K562 (cell line): Measurements from ENCODE around the gene AQP6. TPM values are rescaled to one million over a fixed set of nuclear protein-coding genes. Genes with fewer than 3 reads are reported as not detected.

ENCODE experiments used
- ARHGAP35 ChIP-seq: fragments of 450-650 bp; IDR thresholded peaks from 2 replicates; pipeline ENCODE4 v1.6.1; 2018; ENCODE audit not compliant: partially characterized antibody
- ATF7 ChIP-seq: fragments of 450-650 bp; IDR thresholded peaks from 2 replicates; pipeline ENCODE4 v1.7.1; 2014; ENCODE audit warnings: mild to moderate bottlenecking, moderate library complexity
- CAMTA2 ChIP-seq: fragments of 250-450 bp; sonication (Bioruptor Pico); conservative IDR thresholded peaks from 2 replicates; pipeline ENCODE4 v1.5.1; 2022
- FOXA1 ChIP-seq: fragments of 450-650 bp; IDR thresholded peaks from 2 replicates; pipeline ENCODE4 v1.6.1; 2016; ENCODE audit warnings: mild to moderate bottlenecking, borderline replicate concordance
- FOXO4 ChIP-seq: fragments of 450-650 bp; formaldehyde crosslinking; IDR thresholded peaks from 2 replicates; pipeline ENCODE4 v1.4.0; 2020; ENCODE audit warnings: mild to moderate bottlenecking, moderate library complexity
- GABPB1 ChIP-seq: sonication (generic); formaldehyde crosslinking; IDR thresholded peaks from 2 replicates; pipeline ENCODE4 v1.8.0; 2022; ENCODE audit warnings: mild to moderate bottlenecking, missing genetic modification reagents
- HIVEP1 ChIP-seq: fragments of 250-450 bp; sonication (Bioruptor Pico); IDR thresholded peaks from 2 replicates; pipeline ENCODE4 v1.4.0; 2020; ENCODE audit warnings: mild to moderate bottlenecking
- NONO ChIP-seq, 2 experiments: fragments of 200-400 bp in 1 of 2; fragments of 450-650 bp in 1 of 2; formaldehyde crosslinking in 1 of 2; IDR thresholded peaks; 2 replicates each; pipeline ENCODE4 v1.6.1; 2017; ENCODE audit warnings: low read depth in 2 of 2, mild to moderate bottlenecking in 2 of 2, moderate library complexity in 2 of 2, low read length in 1 of 2
- NR1H2 ChIP-seq: sonication (generic); formaldehyde crosslinking; IDR thresholded peaks from 2 replicates; pipeline ENCODE4 v1.4.0; 2020; ENCODE audit warnings: mild to moderate bottlenecking, missing genetic modification reagents
- NR2C1 ChIP-seq, 2 experiments: fragments of 450-650 bp; IDR thresholded peaks; 2 replicates each; pipeline ENCODE4 v1.6.1; 2017; ENCODE audit warnings: mild to moderate bottlenecking in 2 of 2, antibody characterized with exemption in 1 of 2, inconsistent platforms in 1 of 2, missing compliant biosample characterization in 1 of 2, missing genetic modification characterization in 1 of 2
- SIN3A ChIP-seq, 2 experiments: fragments of 150-350 bp in 1 of 2; IDR thresholded peaks; 2 replicates each; pipeline ENCODE4 v1.6.1; 2011 to 2016; ENCODE audit warnings: borderline replicate concordance in 2 of 2, low read depth in 2 of 2, low read length in 2 of 2, mild to moderate bottlenecking in 2 of 2, moderate library complexity in 2 of 2; ENCODE audit not compliant: control insufficient read depth in 1 of 2
- TCF7 ChIP-seq: sonication (generic); IDR thresholded peaks from 2 replicates; pipeline ENCODE4 v1.6.1; 2016; ENCODE audit warnings: antibody characterized with exemption, borderline replicate concordance
- TFE3 ChIP-seq: fragments of 450-650 bp; formaldehyde crosslinking; IDR thresholded peaks from 2 replicates; pipeline ENCODE4 v1.4.0; 2020; ENCODE audit warnings: mild to moderate bottlenecking, mixed read lengths
- TRIM24 ChIP-seq, 2 experiments: fragments of 450-650 bp; IDR thresholded peaks; 2 replicates each; pipeline ENCODE4 v1.6.1; 2016
- XRCC4 ChIP-seq: IDR thresholded peaks from one replicate; pipeline ENCODE4 v1.6.1; 2011; ENCODE audit not compliant: insufficient read depth, insufficient read length; ENCODE audit errors: extremely low read depth
- ZNF280A ChIP-seq: fragments of 450-650 bp; IDR thresholded peaks from 2 replicates; pipeline ENCODE4 v1.6.1; 2018; ENCODE audit warnings: mild to moderate bottlenecking, low read depth; ENCODE audit not compliant: partially characterized antibody
- ZNF41 ChIP-seq: fragments of 250-450 bp; sonication (Bioruptor Pico); conservative IDR thresholded peaks from 2 replicates; pipeline ENCODE4 v1.4.0; 2020; ENCODE audit warnings: mild to moderate bottlenecking
- polyA plus RNA-seq, 8 experiments: library from polyadenylated mRNA; depleted of rRNA in 4 of 8; stranded (reverse) in 5 of 8; unstranded in 3 of 8; fragments of >200 nt; fragmentation: Nextera tagmentation in 2 of 8; fragmentation: Illumina TruSeq in 1 of 8; extraction: Ambion mirVana in 2 of 8; extraction: Trizol in 1 of 8; gene quantifications; 2 replicates each; pipeline versions ENCODE4 v1.2.1 to v1.2.3, GENCODE V29; 2011 to 2014; ENCODE audit warnings: inconsistent platforms in 1 of 8, missing spikeins in 1 of 8
- total RNA-seq, 7 experiments: library from RNA; depleted of rRNA in 6 of 7; stranded (reverse); fragments of >200 nt in 6 of 7; fragmentation: Illumina TruSeq in 2 of 7; extraction: Trizol in 2 of 7; gene quantifications; 2 replicates each; pipeline versions ENCODE4 v1.2.1 to v1.2.3, GENCODE V29; 2011 to 2021; ENCODE audit warnings: low replicate concordance in 1 of 7
- TF ChIP-seq, protein P1 (sequence below): sonication (generic); formaldehyde crosslinking; IDR thresholded peaks from 2 replicates; pipeline ENCODE4 v1.8.1; 2023; ENCODE audit warnings: missing genetic modification reagents, mild to moderate bottlenecking, borderline replicate concordance

AQP6 gene
- total and polyA plus RNA-seq, 9 of the 15 experiments (the other 6 are each of a cell fraction or from before 2014, with no cell fraction given), result 0.05 to 0.12 TPM; not detected in 7

DNA sequence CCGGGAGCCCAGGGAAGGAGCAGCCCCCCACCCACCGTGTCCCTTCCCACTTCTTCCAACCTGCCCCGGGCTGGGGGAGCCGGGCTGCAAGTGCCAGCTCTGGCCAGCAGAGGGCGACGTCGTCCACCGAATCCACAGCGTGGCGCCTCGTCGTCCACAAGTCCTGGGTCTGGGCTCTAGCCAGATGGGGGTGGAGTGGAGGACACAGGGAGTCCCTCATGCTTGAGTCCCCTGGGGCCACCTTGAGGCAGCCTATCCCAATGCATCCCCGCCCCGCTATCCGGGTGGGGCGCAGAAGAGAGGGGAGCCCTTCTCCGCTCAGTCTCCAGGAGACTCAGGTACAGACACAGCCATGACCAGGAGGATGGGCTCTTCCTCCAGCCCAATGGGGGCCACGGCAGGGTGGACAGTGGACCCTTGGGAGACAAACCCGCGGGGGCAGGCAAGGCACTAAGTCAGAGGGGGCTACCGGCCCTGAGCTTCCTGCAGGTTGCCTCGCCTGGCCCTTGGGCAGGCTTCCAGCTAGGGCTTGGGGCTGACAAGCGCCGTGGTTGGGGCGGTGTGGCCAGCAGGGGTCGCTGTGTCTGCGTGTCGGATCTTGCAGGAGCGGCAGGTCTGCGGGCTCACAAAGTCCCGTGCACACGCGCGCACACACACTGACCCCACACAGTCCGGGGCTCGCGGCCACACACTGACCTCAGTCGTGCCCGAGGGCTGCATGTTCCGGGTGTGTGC lies 5.5 kb upstream of the AQP6 start (continued):
- TF ChIP-seq, protein P1, sequence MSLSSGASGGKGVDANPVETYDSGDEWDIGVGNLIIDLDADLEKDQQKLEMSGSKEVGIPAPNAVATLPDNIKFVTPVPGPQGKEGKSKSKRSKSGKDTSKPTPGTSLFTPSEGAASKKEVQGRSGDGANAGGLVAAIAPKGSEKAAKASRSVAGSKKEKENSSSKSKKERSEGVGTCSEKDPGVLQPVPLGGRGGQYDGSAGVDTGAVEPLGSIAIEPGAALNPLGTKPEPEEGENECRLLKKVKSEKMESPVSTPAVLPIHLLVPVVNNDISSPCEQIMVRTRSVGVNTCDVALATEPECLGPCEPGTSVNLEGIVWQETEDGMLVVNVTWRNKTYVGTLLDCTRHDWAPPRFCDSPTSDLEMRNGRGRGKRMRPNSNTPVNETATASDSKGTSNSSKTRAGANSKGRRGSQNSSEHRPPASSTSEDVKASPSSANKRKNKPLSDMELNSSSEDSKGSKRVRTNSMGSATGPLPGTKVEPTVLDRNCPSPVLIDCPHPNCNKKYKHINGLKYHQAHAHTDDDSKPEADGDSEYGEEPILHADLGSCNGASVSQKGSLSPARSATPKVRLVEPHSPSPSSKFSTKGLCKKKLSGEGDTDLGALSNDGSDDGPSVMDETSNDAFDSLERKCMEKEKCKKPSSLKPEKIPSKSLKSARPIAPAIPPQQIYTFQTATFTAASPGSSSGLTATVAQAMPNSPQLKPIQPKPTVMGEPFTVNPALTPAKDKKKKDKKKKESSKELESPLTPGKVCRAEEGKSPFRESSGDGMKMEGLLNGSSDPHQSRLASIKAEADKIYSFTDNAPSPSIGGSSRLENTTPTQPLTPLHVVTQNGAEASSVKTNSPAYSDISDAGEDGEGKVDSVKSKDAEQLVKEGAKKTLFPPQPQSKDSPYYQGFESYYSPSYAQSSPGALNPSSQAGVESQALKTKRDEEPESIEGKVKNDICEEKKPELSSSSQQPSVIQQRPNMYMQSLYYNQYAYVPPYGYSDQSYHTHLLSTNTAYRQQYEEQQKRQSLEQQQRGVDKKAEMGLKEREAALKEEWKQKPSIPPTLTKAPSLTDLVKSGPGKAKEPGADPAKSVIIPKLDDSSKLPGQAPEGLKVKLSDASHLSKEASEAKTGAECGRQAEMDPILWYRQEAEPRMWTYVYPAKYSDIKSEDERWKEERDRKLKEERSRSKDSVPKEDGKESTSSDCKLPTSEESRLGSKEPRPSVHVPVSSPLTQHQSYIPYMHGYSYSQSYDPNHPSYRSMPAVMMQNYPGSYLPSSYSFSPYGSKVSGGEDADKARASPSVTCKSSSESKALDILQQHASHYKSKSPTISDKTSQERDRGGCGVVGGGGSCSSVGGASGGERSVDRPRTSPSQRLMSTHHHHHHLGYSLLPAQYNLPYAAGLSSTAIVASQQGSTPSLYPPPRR (CRISPR knock-in tag), result no peak
- peak; percentile 65 for TF ChIP-seq ATF7
- no peak for TF ChIP-seq TCF7
- no peak for TF ChIP-seq ZNF41 (CRISPR knock-in tag)
- no peak for TF ChIP-seq ZNF280A
- TF ChIP-seq NR2C1 (IDR thresholded peaks at IDR 0.05), result no peak
- no peak for TF ChIP-seq NR2C1 (tag; IDR thresholded peaks at IDR 0.05)
- peak; percentile 70; the same call in 1 of the 2 replicates for TF ChIP-seq FOXO4
- no peak for TF ChIP-seq FOXA1
- TF ChIP-seq CAMTA2 (CRISPR knock-in tag), result no peak
- TF ChIP-seq TRIM24 (IDR thresholded peaks at IDR 0.05), result no peak
- peak; percentile 49; the same call in 1 of the 2 replicates for TF ChIP-seq GABPB1
- TF ChIP-seq SIN3A (IDR thresholded peaks at IDR 0.05; ENCODE audit: borderline replicate concordance in 2 of 2, control insufficient read depth in 1 of 2, low read depth in 2 of 2, low read length in 2 of 2), result no peak
- TF ChIP-seq TFE3, result no peak
- no peak for TF ChIP-seq NR1H2 (CRISPR knock-in tag)
- no peak for TF ChIP-seq ARHGAP35
- no peak for TF ChIP-seq XRCC4
- 0 out of 2 replicates have a peak, but pooled peaks have one; percentile 47 for TF ChIP-seq HIVEP1 (CRISPR knock-in tag)
- no peak; a peak in 1 of 4 replicates for TF ChIP-seq NONO (IDR thresholded peaks at IDR 0.05; ENCODE audit: low read depth in 2 of 2, low read length in 1 of 2)
